Activated naive CD8-positive, alpha-beta T cell (primary cell): ENCODE measurements around the gene E2F3.
A peak's percentile ranks its signal among the peaks of the same experiment; 100 is the strongest.
"Not testable (repeated sequence)": the region's sequence is repeated elsewhere in the genome, so short reads cannot be mapped to it uniquely, and the experiment has no call there.

Experiments
- H3K27ac Mint-ChIP-seq: one replicate; pipeline ENCODE4 v1.8.0; 2021; ENCODE audit warnings: mixed read lengths
- H3K27me3 Mint-ChIP-seq: one replicate; pipeline ENCODE4 v1.8.0; 2021; ENCODE audit warnings: mixed read lengths
- H3K36me3 Mint-ChIP-seq: one replicate; pipeline ENCODE4 v1.8.0; 2021; ENCODE audit warnings: mixed read lengths
- H3K4me1 Mint-ChIP-seq: one replicate; pipeline ENCODE4 v1.8.0; 2021; ENCODE audit warnings: low read depth, mixed read lengths
- H3K4me3 Mint-ChIP-seq: one replicate; pipeline ENCODE4 v1.8.0; 2021; ENCODE audit warnings: mild to moderate bottlenecking, mixed read lengths
- H3K9me3 Mint-ChIP-seq: one replicate; pipeline ENCODE4 v1.8.0; 2021; ENCODE audit warnings: low read depth, mixed read lengths

E2F3 gene

DNA sequence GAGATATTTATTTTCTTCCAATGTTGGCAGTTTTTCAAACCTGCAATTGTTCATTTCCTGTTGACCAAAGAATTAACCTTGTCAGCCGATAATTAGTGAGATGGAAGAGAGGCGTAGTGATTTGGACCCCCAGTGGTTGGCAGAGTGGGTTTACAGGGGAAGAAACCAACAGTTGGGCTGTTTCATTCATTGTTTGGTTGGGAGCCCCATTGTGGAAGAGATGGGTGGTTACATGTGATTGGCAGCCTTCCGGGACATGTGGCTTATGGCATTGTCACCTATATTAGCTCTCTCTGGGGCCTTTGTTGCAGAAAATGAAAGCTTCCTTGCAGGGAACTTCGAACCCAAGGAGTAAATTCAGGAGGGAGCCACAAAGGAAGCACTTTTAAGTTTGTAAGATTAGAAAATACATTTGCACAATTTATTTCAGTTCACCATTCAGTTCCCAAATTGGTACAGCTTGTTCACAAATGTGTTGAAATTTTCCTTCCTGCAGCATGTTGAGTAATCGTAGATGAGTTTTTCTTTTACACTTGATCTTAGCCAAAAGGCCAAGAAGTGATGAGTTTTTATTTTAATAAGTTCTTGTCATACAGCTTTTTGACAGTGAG lies 82.3 kb downstream of the E2F3 start:
- peaks cover 16% of the 10 kb centered on the region for H3K36me3 Mint-ChIP-seq

DNA sequence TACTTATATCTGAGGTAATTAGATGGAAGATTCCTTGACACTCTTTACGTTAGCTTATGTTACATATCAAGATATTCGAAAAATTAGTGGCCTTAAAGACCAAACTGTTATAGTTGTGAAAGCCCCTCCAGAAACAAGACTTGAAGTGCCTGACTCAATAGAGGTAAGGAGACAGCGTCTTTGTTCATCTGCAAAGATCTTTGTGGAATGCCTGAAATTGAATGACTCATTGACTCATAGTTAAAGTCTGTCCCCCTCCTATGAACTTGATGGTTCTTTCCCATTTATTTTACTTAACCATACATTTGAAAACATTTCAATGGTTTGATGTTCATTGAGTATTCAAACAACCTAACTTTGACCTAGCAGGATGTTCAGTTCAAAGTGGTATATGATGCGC lies 85.0 kb downstream of the E2F3 start:
- Mint-ChIP-seq H3K36me3 (peaks cover 22% of the 10 kb centered on the region), H3K27me3 (no peaks in the 10 kb centered on the region), H3K27ac (no peak overlapping the region), H3K4me1 (no peaks in the 10 kb centered on the region), H3K9me3 (no peaks in the 10 kb centered on the region), H3K4me3 (no peak overlapping the region)

More for the DNA sequence above, 82.3 kb downstream of the E2F3 start:
- Mint-ChIP-seq H3K27me3 (no peaks in the 10 kb centered on the region), H3K27ac (no peak overlapping the region), H3K9me3 (no peaks in the 10 kb centered on the region), H3K4me1 (no peaks in the 10 kb centered on the region), H3K4me3 (no peak overlapping the region)

GRCh38 chr6:20487669-20488375 lies 86.1 kb downstream of the E2F3 start:
- Mint-ChIP-seq H3K4me3 (no peak overlapping the region), H3K27me3 (no peaks in the 10 kb centered on the region), H3K27ac (no peak overlapping the region)

GRCh38 chr6:20490591-20490990 lies 88.9 kb downstream of the E2F3 start:
- Mint-ChIP-seq H3K9me3 (no peaks in the 10 kb centered on the region), H3K4me3 (no peak overlapping the region), H3K4me1 (no peaks in the 10 kb centered on the region), H3K36me3 (peaks cover 19% of the 10 kb centered on the region), H3K27me3 (no peaks in the 10 kb centered on the region), H3K27ac (no peak overlapping the region)

More at GRCh38 chr6:20487669-20488375, 86.1 kb downstream of the E2F3 start:
- Mint-ChIP-seq H3K36me3 (peaks cover 22% of the 10 kb centered on the region), H3K4me1 (no peaks in the 10 kb centered on the region), H3K9me3 (no peaks in the 10 kb centered on the region)

GRCh38 chr6:20492099-20492498 lies 90.4 kb downstream of the E2F3 start:
- Mint-ChIP-seq H3K9me3 (no peaks in the 10 kb centered on the region), H3K36me3 (peaks cover 15% of the 10 kb centered on the region), H3K27ac (no peak overlapping the region), H3K4me3 (no peak overlapping the region), H3K27me3 (no peaks in the 10 kb centered on the region), H3K4me1 (no peaks in the 10 kb centered on the region)

DNA sequence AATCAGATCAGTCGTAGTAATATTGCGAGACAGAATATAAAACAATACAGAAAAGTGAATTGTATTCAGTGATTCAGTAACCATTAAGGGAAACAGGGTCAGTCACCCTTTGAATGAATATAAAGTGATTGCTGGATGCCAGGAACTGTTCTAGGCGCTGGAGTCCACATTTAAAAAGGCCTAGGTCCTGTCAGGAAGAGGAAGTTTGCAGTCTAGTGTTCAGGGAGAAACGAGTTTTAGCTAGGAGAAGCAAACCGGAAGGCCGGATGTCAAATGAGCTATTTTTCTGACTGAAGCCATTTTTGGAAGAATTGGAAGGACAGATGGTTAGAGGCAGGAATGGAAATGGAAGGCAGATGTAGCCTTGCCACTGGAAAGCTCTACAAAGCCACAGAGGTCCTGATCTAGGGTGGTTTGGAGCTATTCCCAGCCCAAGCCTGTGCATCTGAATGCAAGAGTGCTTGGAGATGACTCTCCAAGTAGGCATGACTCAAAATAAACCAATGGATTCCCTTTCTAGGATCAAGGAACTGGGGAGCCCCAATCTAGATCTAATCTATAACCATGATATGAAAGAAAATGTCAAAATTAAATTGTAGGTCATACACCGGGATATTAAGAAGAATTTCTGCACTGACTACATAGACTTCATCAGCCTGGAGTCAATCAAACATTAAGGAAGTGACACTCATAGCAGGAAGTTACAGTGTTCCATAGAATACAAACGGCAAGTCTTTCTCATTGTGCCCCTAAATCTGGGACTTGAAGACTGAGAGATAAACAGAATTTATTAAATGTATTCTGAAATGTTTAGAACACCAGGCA lies 95.7 kb downstream of the E2F3 start:
- no peak overlapping the region for H3K4me3 Mint-ChIP-seq
- H3K27me3 Mint-ChIP-seq = no peaks in the 10 kb centered on the region
- no peaks in the 10 kb centered on the region for H3K36me3 Mint-ChIP-seq
- no peak overlapping the region for H3K27ac Mint-ChIP-seq
- no peaks in the 10 kb centered on the region for H3K4me1 Mint-ChIP-seq
- H3K9me3 Mint-ChIP-seq = no peaks in the 10 kb centered on the region

- H3K36me3 Mint-ChIP-seq = no peaks in the 10 kb centered on the region
- no peaks in the 10 kb centered on the region for H3K9me3 Mint-ChIP-seq
- H3K4me3 Mint-ChIP-seq = no peak overlapping the region
- no peaks in the 10 kb centered on the region for H3K4me1 Mint-ChIP-seq
- H3K27ac Mint-ChIP-seq = no peak overlapping the region
- no peaks in the 10 kb centered on the region for H3K27me3 Mint-ChIP-seq
Observed at GRCh38 chr6:20498041-20498385, 96.3 kb downstream of the E2F3 start.

DNA sequence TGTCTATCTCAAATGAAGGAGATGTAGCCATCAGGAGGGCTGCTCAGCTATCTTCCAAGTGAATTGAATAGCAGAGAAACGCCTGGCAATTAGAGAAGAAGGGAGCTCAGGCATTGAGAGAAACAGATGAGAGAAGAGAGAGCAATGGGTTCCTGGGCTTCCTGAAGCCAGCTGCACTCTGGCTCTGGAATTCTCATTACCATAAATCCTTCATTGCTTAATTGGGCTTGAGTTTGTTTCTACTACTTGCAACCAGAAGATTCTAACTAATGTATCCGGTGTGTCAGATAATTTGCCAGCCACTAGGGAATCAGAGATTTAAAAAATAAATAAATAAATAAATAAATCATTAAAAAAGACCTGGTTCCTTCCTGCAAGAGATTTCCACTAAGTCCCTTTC lies 107.5 kb downstream of the E2F3 start:
- H3K36me3 Mint-ChIP-seq = no peaks in the 10 kb centered on the region
- peaks cover 3% of the 10 kb centered on the region for H3K27me3 Mint-ChIP-seq
- H3K27ac Mint-ChIP-seq = no peak overlapping the region
- H3K9me3 Mint-ChIP-seq = no peaks in the 10 kb centered on the region
- no peak overlapping the region for H3K4me3 Mint-ChIP-seq
- no peaks in the 10 kb centered on the region for H3K4me1 Mint-ChIP-seq

- Mint-ChIP-seq H3K4me3 (no peak overlapping the region), H3K27ac (no peak overlapping the region), H3K4me1 (no peaks in the 10 kb centered on the region), H3K27me3 (peaks cover 3% of the 10 kb centered on the region), H3K36me3 (no peaks in the 10 kb centered on the region), H3K9me3 (no peaks in the 10 kb centered on the region)
Observed at GRCh38 chr6:20511852-20512251, 110.2 kb downstream of the E2F3 start.

DNA sequence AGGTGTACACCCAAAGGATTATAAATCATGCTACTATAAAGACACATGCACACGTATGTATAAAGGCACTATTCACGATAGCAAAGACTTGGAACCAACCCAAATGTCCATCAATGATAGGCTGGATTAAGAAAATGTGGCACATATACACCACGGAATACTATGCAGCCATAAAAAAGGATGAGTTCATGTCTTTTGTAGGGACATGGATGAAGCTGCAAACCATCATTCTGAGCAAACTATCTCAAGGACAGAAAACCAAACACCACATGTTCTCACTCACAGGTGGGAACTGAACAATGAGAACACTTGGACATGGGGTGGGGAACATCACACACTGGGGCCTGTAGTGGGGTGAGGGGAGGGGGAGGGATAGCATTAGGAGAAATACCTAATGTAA lies 123.5 kb downstream of the E2F3 start:
- H3K27ac Mint-ChIP-seq, H3K9me3 Mint-ChIP-seq, H3K4me3 Mint-ChIP-seq, H3K27me3 Mint-ChIP-seq, H3K36me3 Mint-ChIP-seq: not testable (repeated sequence)
- peaks cover 11% of the 10 kb centered on the region for H3K4me1 Mint-ChIP-seq

DNA sequence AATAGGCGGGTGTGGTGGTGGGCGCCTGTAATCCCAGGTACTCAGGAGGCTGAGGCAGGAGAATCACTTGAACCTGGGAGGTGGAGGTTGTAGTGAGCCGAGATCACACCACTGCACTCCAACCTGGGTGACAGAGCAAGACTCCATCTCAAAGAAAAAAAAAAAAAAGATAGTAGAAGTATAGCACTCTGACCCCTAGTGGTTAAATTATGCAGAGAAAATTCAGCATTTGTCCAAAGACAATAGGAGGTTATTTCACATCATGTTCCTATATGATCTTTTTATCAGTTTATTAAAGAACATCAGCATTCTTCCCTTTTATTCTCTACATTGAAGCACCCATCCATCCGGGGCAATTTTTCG lies 127.4 kb downstream of the E2F3 start:
- H3K36me3 Mint-ChIP-seq, H3K27me3 Mint-ChIP-seq, H3K4me3 Mint-ChIP-seq, H3K27ac Mint-ChIP-seq, H3K9me3 Mint-ChIP-seq: not testable (repeated sequence)
- H3K4me1 Mint-ChIP-seq = peaks cover 14% of the 10 kb centered on the region

- Mint-ChIP-seq H3K4me3 (no peak overlapping the region), H3K9me3 (no peaks in the 10 kb centered on the region), H3K27ac (no peak overlapping the region), H3K36me3 (peaks cover 3% of the 10 kb centered on the region), H3K27me3 (peaks cover 1% of the 10 kb centered on the region), H3K4me1 (peaks cover 36% of the 10 kb centered on the region)
Observed at GRCh38 chr6:20532881-20533280, 131.2 kb downstream of the E2F3 start.

- Mint-ChIP-seq H3K9me3 (no peaks in the 10 kb centered on the region), H3K27ac (peak overlapping the region; percentile 99), H3K4me3 (peak overlapping the region; percentile 100), H3K36me3 (peaks cover 4% of the 10 kb centered on the region), H3K4me1 (peaks cover 40% of the 10 kb centered on the region), H3K27me3 (peaks cover 1% of the 10 kb centered on the region)
Observed at GRCh38 chr6:20533746-20534294, 132.1 kb downstream of the E2F3 start.

GRCh38 chr6:20534295-20535262 lies 132.9 kb downstream of the E2F3 start, which contains the start of gene CDKAL1:
Gene CDKAL1 (plus strand): TSS chr6:20534457. CDS start chr6:20546351, 11,894 bp downstream.
- Mint-ChIP-seq H3K9me3 (no peaks in the 10 kb centered on the region), H3K27ac (peak within 1 kb of the TSS; percentile 99), H3K4me3 (peak within 1 kb of the TSS; percentile 100), H3K4me1 (peaks cover 43% of the 10 kb centered on the region), H3K27me3 (peaks cover 1% of the 10 kb centered on the region), H3K36me3 (peaks cover 5% of the 10 kb centered on the region)
